ELR (cell line): ENCODE results near the gene EFL1.
"Not testable (repeated sequence)": the region's sequence is repeated elsewhere in the genome, so short reads cannot be mapped to it uniquely, and the experiment has no call there.

Experiments used
- DNase-seq: peaks from one replicate; pipeline ENCODE4 v3.0.0-alpha.2; 2015; ENCODE audit warnings: low read depth

EFL1 gene

GRCh38 chr15:82281276-82281675 is 18.7 kb upstream of the EFL1 start:
- DNase-seq, result not testable (repeated sequence)

GRCh38 chr15:82275410-82275809 is 12.9 kb upstream of the EFL1 start:
- DNase-seq, result no peak

- no peak for DNase-seq
Measured at GRCh38 chr15:82272154-82272553, 9.6 kb upstream of the EFL1 start.

- not testable (repeated sequence) for DNase-seq
Measured at GRCh38 chr15:82268454-82268853, 5.9 kb upstream of the EFL1 start.

GRCh38 chr15:82267137-82267536 is 4.6 kb upstream of the EFL1 start:
- not testable (repeated sequence) for DNase-seq

- DNase-seq, result peak; percentile 8
Measured at GRCh38 chr15:82263350-82263749, 816 bp upstream of the EFL1 start.

DNA sequence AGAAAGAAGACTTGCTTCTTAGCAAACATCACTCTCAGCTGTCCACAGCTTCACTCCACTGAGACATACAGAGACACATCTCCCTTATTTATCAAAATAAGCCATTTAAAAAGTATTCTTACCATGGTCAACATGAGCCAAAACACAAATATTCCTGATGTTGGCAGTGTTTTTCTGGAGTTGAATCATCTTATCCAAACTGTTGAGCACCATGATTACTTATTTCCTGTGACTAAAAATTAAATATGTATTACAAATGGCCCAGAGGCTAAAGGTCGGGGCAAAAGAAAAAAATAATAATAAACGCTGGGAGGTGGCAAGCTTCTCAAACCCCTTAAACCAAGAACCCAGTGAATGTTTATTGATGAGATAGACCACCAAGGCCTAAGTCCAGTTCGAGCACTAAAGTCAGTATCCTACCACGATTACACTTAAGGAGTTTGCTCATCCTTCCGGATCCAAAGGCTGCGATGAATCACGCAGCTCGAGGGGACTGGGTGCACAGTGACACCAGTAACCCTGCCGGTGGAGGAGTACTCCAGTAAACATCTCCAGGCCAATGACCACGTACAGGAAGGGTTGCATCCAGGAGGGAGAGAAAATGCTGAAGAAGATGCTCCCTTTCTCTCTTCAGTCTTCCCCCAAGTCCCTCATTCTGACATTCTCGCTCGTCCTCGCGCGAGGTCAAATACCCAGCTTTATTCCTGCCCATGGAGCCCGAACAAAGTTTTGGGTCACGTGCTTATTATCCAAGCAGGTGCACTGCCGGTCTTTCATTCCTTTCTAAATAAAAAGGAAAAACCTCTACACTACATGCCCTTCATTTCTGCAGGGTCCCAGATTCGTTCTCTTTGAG is 740 bp downstream of the EFL1 start:
- DNase-seq, result peak; percentile 88

- DNase-seq, result peak; percentile 35
Measured at GRCh38 chr15:82248261-82248660, 14.3 kb downstream of the EFL1 start.

DNA sequence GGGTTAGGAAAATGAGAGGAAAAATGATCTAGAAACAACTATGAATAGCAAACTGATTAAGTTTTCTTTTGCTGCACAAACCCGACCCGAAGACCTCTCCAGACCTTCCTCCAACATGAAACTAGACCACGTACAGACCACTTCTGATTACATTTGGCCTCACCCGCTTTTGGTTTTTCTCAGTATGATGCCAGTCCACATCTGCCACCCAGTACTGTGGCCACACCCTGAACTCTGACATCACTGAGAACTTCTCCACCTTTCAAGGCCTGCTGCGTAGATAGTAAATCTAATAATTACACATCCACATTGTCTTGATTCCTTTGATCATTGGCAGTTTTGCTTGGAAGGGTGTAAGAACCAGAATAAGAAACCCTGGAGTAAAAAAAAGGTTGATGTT is 16.6 kb downstream of the EFL1 start:
- DNase-seq, result not testable (repeated sequence)

DNA sequence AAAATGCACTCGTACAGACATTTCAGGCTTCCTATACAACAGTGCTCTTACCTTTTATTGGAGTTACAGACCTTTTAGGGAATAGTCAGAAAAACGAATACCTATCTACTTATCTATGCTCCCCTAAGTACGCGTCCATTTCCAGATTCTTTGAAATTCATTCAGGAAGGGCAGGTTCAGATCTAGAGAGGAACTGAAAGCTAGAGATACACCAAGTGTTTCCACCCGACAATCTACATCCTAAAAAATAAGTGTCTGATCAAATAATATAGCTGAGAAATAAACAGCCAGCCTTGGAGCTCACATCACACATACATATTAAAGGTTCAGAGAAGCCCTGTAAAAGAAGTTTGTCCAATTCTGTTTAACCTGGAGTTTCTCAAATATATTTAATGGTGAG is 18.9 kb downstream of the EFL1 start:
- not testable (repeated sequence) for DNase-seq

- peak; percentile 78 for DNase-seq
Measured at GRCh38 chr15:82241836-82242499, 20.6 kb downstream of the EFL1 start.

DNA sequence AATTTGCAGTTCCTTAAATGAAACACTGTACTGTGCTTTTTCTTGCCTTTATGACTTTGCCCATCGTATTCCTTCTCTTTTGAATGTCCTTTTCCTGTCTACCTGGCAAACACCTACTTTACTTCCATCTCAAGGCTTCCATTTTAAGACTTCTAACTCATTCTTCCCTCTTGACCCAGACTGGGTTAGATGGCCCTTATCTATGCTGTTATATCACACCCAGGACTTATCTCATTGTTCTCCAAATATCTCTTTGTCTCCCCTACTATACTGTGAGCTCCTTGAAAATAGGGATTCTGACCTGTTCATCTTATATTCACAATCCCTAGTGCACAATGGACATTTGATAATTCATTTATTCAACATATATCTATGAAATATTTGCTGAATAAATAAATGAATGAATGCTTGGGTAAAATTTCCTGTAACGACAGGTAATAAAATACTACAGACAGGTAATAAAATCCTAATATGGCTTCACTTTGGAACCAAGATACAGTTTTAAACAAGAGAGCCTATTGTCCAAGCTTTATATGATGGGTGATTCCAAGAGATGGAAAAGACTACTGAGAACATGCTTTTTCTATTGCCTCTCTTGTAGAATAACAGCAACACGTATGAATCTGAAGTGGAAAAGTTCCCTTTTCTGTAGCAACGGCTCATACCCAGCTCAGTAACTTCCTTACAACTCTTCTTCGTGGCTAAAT is 22.7 kb downstream of the EFL1 start:
- DNase-seq, result no peak

DNA sequence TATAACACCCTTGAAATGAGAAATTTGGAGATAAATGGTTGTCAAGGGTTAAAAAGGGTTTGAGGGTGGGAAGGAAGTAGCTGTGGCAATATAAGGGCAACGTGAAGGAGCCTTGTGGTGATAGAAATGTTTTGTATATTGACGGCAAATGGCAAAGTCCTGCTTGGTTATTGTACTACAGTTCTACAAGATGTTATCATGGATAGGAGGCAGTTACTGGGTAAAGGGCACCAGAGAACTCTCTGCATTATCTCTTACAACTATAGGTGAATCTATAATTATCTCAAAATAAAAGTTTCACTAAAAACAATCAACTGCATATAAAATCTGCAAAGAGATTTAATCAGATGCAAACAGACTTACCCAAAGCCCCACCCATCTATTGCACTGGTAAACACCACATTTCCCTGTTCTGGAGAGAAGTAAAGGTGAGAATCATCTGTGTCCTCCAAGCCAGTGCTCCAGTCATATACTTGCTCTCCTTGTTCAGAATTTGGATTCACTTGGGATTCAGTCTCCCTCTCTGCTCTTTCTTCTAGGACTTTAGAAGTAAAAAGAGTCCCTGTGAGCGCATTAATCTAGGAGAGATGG is 24.5 kb downstream of the EFL1 start:
- not testable (repeated sequence) for DNase-seq

GRCh38 chr15:82231842-82232241 is 30.7 kb downstream of the EFL1 start:
- DNase-seq, result no peak

DNA sequence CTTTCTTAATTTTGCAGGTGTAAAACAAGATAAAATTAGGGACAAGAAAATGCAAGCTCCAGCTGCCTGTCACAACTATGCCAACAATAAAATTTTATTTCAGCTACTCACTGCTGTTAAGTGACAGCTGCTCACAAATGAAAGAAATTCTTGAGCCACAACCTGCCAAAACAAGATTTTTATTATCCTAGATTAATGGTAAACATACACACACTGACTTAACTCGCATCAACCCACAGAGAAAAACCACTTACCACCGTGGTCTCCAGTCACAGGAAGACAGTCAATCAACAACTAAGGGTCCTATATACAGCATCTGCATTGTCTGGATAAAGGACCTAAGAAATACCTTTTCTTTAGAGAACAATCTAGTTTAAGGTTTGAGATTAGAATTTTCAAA is 31.3 kb downstream of the EFL1 start:
- no peak for DNase-seq

DNA sequence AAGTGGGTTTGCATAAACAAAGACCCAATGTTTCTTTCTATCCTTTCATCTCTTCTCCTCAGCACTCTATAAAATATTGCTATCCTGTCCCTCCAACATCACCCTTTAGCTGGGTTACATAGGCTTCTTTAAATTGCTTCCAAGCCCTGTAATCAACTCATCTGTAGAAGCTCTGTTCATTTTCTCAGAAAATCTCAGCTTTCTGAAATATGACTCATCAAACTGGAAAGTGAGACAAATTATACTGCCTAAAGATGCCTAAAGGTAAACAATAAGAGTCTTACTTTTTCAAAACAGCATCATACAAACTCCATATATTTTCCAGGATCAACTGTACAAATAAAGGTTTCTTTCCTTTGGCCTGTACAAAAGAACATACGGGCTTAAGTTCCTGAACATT is 33.8 kb downstream of the EFL1 start:
- DNase-seq, result peak; percentile 40

DNA sequence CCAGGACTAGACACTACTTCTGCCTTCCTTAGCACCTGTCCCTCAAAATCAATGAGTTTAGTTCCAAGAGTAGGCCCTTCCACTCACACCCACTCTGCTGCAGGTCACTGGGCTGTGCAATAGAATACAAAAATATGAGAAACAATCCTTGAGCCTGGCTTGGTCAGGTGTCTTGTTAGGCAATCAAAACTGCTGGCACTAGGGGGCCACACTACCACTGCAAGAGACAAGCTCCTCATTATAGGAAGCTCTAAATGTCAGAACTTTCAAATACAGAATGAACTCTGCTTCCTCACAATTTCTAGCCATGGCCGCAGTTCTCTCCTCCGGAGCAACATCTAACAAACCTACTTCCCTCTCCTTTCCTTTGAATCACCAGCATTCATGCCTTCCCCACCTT is 41.0 kb downstream of the EFL1 start:
- peak; percentile 39 for DNase-seq

- not testable (repeated sequence) for DNase-seq
Measured at GRCh38 chr15:82216092-82216491, 46.4 kb downstream of the EFL1 start.

GRCh38 chr15:82212201-82212600 is 50.3 kb downstream of the EFL1 start:
- DNase-seq, result peak; percentile 6

GRCh38 chr15:82210066-82210597 is 52.4 kb downstream of the EFL1 start:
- peak; percentile 24 for DNase-seq

DNA sequence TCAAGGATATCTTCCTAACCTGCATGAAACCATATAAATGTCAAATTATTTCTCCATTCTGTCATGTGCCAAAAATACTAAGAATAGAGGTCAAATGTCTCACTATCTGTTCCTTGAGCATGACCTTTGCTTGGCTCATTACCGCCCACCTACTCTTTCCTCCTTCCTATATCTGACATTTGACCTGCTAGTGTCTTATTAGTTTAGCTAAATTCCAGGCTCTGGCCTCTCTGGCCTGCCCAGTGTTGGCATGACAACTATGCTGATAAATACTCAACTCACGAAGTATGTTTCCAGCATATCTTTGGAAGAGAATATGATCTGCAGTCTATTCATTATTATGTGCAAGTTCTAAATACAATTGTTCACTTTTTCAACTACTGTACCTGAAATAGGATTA is 58.0 kb downstream of the EFL1 start:
- not testable (repeated sequence) for DNase-seq
